Upper lobe of left lung (tissue), 4 donors: Measurements from ENCODE around the gene MAGEA3.

ENCODE experiments used
- EP300 ChIP-seq, 4 donors: sonication (generic); formaldehyde crosslinking; IDR thresholded peaks; one replicate each; pipeline ENCODE4 v1.5.1; 2017; ENCODE audit warnings: antibody characterized with exemption in 4 of 4, control low read depth in 2 of 4
- POLR2A ChIP-seq, 4 donors: fragments of 450-650 bp; IDR thresholded peaks; one replicate each; pipeline ENCODE4 v1.5.1; 2016 to 2017; ENCODE audit warnings: antibody characterized with exemption in 4 of 4, mild to moderate bottlenecking in 2 of 4
- TF ChIP-seq, protein P1 (sequence below), 6 experiments: fragments of 450-650 bp in 4 of 6; fragments of 200-600 bp in 2 of 6; sonication (generic) in 2 of 6; IDR thresholded peaks; one replicate each; pipeline ENCODE4 v1.5.1; 2016 to 2019; ENCODE audit warnings: antibody characterized with exemption in 6 of 6

DNA sequence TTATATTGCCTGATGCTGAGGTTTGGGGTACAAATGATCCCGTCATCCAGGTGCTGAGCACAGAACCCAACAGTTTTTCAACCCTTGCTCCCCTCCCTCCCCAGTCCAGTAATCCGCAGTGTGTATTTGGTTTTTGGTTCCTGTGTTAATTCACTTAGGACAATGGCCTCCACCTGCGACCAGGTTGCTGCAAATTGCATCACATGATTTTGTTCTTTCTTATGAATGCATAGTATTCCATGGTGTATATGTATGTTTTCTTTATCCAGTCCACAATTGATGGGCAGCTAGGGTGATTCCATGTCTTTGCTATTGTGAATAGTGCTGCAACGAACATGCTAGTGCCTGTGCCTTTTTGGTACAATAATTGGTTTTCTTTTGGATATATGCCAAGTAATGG, 35.5 kb upstream of the MAGEA3 start:
- TF ChIP-seq, protein P1, sequence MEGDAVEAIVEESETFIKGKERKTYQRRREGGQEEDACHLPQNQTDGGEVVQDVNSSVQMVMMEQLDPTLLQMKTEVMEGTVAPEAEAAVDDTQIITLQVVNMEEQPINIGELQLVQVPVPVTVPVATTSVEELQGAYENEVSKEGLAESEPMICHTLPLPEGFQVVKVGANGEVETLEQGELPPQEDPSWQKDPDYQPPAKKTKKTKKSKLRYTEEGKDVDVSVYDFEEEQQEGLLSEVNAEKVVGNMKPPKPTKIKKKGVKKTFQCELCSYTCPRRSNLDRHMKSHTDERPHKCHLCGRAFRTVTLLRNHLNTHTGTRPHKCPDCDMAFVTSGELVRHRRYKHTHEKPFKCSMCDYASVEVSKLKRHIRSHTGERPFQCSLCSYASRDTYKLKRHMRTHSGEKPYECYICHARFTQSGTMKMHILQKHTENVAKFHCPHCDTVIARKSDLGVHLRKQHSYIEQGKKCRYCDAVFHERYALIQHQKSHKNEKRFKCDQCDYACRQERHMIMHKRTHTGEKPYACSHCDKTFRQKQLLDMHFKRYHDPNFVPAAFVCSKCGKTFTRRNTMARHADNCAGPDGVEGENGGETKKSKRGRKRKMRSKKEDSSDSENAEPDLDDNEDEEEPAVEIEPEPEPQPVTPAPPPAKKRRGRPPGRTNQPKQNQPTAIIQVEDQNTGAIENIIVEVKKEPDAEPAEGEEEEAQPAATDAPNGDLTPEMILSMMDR (IDR thresholded peaks at IDR 0.05) = no peak
- TF ChIP-seq POLR2A (IDR thresholded peaks at IDR 0.05) (no peak), EP300 (IDR thresholded peaks at IDR 0.05) (no peak)
